22Rv1 (cell line): ENCODE measurements around the gene ZFC3H1.

ENCODE experiments used
- H3K27ac ChIP-seq: fragments of 450-650 bp; 2 replicates; pipeline ENCODE4 v1.5.1; 2017
- ZFX ChIP-seq: fragments of 450-650 bp; IDR thresholded peaks from 2 replicates; pipeline ENCODE4 v1.6.1; 2017; ENCODE audit warnings: antibody characterized with exemption, borderline replicate concordance
- TF ChIP-seq, protein P1 (sequence below): fragments of 450-650 bp; IDR thresholded peaks from 2 replicates; pipeline ENCODE4 v1.5.1; 2017; ENCODE audit warnings: mild to moderate bottlenecking

ZFC3H1 gene

GRCh38 chr12:71636704-71637115, 26.9 kb downstream of the ZFC3H1 start:
- TF ChIP-seq, protein P1, sequence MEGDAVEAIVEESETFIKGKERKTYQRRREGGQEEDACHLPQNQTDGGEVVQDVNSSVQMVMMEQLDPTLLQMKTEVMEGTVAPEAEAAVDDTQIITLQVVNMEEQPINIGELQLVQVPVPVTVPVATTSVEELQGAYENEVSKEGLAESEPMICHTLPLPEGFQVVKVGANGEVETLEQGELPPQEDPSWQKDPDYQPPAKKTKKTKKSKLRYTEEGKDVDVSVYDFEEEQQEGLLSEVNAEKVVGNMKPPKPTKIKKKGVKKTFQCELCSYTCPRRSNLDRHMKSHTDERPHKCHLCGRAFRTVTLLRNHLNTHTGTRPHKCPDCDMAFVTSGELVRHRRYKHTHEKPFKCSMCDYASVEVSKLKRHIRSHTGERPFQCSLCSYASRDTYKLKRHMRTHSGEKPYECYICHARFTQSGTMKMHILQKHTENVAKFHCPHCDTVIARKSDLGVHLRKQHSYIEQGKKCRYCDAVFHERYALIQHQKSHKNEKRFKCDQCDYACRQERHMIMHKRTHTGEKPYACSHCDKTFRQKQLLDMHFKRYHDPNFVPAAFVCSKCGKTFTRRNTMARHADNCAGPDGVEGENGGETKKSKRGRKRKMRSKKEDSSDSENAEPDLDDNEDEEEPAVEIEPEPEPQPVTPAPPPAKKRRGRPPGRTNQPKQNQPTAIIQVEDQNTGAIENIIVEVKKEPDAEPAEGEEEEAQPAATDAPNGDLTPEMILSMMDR: peak; percentile 97
- TF ChIP-seq ZFX: no peak
- H3K27ac ChIP-seq: no peak overlapping the region; the same call in 1 of the 2 replicates

DNA sequence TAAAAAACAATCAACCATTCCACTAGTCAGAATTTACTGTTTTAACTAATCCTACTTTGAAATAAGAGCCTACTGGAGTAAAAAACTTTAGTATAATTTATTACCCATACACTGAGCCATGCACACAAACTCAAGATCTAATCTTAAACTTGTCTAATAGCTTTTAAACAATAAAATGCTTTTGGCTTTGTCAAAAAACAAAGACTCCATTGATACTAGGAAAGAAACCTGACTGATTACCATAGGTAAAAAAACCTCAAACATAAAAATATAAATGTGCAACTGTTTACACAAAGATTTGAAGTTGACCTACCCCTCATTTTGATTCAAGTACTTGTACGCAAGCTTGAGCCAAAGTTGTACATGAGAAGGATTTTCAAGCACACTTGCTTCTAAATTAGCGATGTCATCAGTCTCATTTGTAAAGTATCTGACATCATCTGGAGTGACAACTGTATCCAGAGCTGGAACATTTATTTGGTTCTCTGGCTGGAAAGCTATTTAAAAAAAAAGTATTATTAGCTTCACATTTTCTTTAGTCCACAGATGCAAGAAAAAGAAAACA, 36.1 kb downstream of the ZFC3H1 start:
- no peak for TF ChIP-seq ZFX
- TF ChIP-seq, protein P1: no peak

GRCh38 chr12:71626768-71627167, 36.9 kb downstream of the ZFC3H1 start:
- TF ChIP-seq ZFX: no peak
- TF ChIP-seq, protein P1: no peak
- peak overlapping the region; percentile 37; the same call in 1 of the 2 replicates for H3K27ac ChIP-seq

More for the DNA sequence above, 36.1 kb downstream of the ZFC3H1 start:
- peak overlapping the region; percentile 37 for H3K27ac ChIP-seq

DNA sequence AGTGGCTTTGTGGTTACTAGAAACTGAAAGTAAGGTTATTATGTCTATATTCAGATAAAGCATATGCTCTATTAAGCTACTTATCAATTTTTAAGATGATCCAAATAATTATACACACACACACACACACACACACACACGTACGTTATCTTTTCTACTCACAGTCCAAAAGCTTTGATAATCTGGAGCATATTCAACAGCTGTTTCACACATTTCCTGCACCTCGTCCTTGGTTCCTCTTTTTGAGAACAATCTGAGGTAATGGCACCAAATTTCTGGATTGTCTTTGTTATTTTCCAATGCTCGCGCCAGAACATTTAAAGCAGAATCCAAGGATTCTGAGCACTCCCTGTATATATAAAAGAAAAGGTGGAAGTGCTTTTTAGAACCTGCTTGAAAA, 37.5 kb downstream of the ZFC3H1 start:
- no peak for TF ChIP-seq ZFX
- TF ChIP-seq, protein P1: no peak
- 0 out of 2 replicates have a peak overlapping the region, but pooled peaks have one; percentile 37 for H3K27ac ChIP-seq

GRCh38 chr12:71625476-71625875, 38.2 kb downstream of the ZFC3H1 start:
- no peak overlapping the region for H3K27ac ChIP-seq
- no peak for TF ChIP-seq ZFX
- TF ChIP-seq, protein P1: no peak

DNA sequence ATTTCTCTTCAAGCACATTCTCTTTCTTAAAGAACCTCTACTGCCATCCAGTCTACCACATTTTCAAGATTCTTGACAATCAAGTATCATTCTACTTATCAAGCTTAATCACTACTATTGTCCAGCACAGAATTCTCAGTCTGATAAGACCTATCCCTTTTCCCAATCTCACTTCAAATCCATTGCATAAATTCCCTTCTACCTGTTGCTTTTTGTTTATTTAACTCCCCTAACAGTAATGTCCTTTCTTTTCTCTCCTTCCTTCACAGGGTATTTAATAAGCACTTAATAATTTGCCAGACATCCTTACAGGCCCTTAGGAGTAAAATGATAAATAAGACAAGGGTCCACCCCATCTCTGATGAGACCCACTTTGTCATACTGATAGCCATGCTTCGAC, 41.7 kb downstream of the ZFC3H1 start:
- no peak for TF ChIP-seq ZFX
- TF ChIP-seq, protein P1: no peak
- H3K27ac ChIP-seq: no peak overlapping the region

- TF ChIP-seq, protein P1: no peak
- no peak for TF ChIP-seq ZFX
- no peak overlapping the region for H3K27ac ChIP-seq
Measured at GRCh38 chr12:71610031-71610795, 53.4 kb downstream of the ZFC3H1 start.
